Measurements from ENCODE around the gene PREB.

The PREB gene

DNA sequence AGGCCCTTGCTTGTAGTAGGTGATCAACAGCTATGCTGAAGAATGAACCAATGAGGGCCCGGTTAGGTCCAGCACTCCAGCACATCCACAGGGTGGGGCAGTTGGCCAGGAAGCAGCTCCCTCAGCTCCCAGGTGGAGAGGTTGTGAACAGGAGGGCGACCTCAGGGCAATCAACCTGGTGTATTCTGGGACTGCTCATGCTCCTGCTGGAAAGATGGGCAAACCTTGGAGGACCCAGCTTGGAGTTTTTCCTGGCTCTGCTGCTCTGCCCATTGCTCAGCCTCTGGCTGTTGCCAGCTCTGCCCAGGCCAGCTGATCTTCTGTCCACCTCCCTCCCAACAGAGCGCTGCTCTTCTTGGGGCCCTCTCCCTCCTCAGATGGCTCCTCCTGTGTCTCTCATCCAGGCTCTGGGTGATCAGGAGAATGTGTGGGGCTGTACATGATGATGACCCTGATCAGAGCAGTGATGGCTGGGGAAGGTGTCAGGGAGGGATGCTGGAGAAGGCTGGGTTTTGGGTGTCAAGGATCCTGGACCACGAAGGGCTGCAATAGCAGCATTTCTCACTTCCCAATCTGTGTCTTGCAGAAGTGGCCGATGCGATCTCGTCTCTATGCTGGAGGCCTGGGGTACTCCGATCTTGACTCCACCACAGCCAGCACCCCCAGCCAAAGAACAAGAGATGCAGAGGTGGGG, 17.8 kb upstream of the PREB start:
- no peak for DNase-seq

DNA sequence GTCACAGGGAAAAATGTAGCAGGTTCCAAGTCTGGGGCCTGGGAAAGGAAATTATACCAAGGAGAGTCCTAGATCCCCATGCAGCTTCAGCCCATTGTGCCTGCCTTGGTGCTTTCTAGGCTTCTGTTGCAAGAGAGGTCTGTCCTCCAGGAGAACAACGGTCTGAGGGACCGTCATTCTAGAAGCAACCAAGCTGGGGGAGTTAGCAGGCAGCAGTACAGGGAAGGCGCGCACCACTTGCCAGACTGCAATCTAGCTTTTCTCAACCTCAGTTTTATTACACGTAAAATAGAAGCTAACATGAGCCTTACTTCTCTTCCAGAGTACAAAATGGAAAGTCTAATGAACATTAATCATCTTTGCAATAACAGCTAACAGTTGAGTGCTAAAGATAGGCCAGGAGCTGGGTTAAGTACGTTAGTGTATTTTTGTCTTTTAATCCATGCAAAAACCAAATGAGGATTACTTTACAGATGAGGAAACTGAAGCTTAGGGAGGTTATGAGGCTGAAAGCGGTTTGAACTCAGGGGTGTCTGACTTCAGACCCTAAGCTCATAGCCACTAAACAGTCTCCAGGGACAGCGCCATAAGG, 16.3 kb upstream of the PREB start:
- DNase-seq = no peak

DNA sequence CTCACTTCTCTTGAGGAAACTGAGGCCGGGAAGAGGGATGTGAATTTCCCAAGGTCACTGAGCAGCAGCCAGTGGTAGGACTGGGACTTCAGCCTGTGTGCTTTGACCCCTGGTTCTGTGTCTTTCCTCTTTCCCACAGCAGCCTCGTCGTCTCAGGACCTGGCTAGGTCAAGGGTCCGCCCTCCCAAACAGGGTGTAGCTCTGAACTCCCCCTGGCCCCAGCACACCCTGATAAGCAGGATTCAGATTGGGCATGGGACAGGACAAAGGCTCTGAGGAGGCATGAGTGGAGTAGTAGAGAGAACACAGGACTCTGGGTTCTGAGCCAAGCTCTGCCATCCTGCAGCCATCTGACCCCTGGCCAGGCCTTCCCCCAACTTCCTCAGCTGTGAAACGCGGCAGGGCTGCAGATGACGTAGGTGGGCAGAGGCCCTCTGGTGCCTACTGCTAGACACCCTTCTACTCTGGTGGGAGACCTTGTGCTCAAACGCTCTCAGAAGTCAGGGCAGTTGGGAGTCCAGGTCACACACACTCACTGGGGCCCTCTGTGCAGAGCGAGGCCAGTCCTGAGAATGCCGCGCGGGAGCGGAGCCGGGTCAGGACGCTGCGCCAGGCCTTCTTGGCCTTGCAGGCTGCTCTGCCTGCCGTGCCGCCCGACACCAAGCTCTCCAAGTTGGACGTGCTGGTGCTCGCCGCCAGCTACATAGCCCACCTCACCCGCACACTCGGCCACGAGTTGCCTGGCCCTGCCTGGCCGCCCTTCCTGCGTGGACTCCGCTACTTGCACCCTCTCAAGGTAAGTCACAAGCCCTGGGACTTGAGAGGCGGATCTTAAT, 15.4 kb upstream of the PREB start:
- DNase-seq = no peak

GRCh38 chr2:27148801-27149439, 14.5 kb upstream of the PREB start, which contains the start of gene TCF23:
TSS of gene TCF23 (plus strand) at chr2:27149004. CDS start at chr2:27149134, 130 bp downstream.
- DNase-seq = no peak

DNA sequence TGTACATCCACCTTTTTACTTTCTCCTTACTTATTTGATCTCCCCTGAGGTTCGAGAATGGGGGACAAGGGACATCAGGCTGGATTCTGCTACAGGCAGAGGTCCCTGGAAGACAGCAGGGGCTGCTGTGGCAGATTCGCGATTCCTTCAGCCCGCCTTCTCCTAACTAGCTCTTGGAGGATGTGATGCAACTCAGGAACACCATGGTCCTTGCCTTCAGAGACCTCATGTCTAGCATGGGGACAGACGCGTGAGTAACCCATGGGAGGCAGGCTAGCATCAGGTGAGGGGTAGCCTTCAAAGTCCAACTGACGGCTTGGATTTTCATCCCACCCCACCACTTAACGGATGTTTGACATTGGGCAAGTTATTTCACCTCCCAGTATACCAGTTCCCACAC, 13.5 kb upstream of the PREB start:
- no peak for DNase-seq

- DNase-seq = no peak
Measured at GRCh38 chr2:27145682-27146081, 11.2 kb upstream of the PREB start.

DNA sequence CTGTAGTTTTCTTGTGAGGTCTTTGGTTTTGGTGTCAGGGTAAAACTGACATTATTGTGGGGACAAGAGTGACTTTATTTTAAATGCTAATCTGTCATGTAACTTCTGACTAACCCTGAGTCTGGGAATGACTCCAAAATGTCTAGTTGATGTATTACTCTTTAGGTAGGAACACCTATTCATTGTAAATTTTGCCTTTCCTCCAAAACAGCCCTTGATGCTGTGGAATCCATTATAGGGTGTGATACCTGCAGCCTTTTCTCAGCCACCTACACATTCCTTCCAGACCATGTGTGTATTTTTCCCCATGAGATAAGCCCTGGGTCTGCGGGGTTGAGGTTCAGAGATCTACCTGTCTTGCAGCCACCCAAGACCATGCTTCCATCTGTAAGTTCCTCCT, 8.8 kb upstream of the PREB start:
- no peak for DNase-seq

- no peak for DNase-seq
Measured at GRCh38 chr2:27139310-27139709, 4.9 kb upstream of the PREB start, which contains the start of gene PRR30. TSS of gene PRR30 (minus strand) at chr2:27139410. CDS start at chr2:27138329, 1,081 bp downstream.

- no peak for DNase-seq
Measured at GRCh38 chr2:27138111-27138510, 3.7 kb upstream of the PREB start.

DNA sequence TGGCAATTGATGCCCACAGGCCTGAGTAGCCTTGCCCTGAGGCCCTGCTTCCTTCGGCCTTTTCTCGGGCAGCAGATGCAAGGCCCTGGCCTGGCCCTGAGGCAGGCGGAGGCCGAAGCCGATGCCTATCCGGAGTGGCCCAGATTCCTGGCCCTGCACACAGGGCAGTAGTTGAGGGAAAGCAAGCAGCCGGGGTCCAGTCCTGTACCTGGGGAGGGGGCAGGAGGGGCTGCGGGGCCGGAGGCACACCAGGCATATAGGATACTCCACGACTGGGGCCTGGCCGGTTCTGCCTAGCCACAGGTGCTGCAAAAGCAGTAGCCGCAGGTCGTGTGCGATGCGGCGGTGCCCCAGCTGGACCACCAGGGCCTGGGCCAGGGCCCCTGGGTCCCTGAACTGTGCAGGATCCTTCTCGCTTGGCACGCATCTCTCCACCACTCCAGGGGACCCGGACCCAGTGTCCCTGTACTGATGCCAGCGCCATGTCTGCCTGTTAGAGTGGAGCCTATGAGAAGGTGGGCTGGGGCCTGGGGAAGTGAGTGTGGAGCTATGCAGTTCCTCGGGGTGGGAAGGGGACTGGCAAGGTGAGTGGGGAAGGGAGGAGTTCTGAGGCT, 3.0 kb upstream of the PREB start:
- no peak for DNase-seq

DNA sequence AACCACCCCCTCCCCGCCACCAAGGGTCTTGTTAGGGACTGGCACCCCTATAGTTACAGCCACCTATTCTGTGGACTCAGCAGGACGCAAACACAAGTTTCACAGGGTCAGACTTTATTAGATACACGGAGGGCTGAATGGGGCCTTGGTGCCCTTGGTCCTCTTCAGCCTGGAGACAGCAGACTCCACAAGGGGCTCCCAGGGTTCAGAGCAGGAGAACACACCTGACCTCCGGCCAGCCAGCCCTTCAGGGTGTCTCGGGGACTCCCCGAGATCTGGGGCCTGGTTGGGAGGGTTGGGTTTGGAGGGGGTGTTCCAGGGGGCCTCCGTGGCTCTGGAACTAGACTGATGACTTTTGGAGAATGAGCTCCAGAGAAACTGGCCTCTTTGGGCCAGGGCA, 2.3 kb upstream of the PREB start:
- no peak for DNase-seq

DNA sequence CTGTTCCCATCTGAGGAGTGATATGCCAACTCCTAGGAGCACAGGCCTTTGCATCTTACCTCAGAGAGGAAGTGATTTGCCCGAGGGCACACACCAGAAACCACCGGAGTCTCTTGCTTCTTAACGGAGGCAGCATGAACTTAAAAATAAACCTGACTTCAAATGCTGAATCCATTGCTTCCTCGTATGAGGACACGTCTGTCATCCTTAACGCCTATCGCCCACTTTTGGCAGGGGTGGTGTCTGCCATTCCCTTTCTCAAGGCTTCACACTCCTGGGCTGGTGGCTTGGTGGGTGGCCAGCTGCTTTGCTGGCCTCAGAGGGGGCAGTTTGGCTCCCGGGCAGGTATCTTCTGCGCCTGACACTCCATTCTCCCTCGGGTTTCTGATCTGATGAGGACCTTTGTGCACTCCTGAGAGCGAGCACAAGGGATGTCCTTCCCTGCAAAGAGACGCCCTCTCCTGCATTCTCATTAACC, 1.1 kb upstream of the PREB start:
- no peak for DNase-seq

GRCh38 chr2:27134781-27135477, 493 bp upstream of the PREB start:
- no peak for DNase-seq

GRCh38 chr2:27133195-27133875, 1.1 kb downstream of the PREB start:
- DNase-seq = peak; percentile 38

DNA sequence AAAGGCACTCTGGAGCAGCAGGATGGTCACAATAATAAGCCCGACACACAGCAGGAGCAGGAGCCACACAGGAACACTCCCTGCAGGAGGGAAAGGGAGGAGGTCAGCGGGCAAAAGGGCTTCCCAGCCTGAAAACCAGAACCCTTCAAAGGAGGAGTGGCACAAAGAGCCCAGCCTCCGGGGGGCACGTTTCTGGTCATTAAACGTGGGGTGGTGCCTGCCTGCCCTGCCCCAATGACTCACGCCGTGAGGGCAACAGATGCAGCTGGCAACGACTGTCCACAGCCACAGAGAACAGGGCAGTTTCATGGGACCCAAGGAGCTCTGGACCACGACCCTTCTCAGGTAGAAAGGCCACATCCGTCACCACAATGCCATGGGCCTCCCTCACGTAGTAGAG, 3.0 kb downstream of the PREB start:
- no peak for DNase-seq

GRCh38 chr2:27130396-27130795, 4.0 kb downstream of the PREB start:
- no peak for DNase-seq

DNA sequence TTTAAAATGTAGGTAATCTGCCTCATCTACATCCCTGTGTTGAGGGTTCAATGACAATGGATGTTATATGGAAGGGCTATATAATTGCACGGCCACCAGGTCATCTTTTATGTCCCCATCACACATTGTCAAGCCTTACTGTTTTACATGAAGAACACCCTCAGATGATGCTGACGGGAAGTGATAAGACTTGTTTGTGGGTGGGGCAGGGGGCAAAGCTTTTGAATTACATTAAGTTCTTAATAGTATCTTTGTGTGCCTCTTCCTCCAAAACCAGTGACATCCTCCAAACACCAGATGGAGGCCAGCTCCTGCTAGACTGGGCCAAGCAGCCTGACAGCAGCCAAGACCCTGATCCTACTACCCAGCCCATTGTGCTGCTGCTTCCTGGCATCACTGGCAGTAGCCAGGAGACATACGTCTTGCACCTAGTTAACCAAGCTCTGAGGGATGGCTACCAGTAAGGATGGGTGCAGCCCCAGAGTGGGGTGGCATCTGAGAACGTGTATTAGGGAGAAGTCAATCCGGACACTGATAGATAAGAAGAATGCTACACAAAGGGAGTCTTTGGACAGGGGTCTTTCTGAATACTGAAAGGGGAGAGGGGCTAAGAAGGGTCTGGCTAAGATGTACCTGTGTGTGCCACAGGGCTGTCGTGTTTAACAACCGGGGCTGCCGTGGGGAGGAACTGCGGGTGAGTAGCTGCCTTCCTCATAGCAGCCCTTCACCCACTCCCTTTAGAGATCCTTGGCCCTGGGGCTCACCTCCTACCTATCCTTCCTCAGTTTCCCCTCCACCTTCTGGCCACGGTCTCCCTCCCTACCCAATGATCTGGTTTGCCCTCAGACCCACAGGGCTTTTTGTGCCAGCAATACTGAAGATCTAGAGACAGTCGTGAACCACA, 5.5 kb downstream of the PREB start:
- no peak for DNase-seq

GRCh38 chr2:27127883-27128667, 6.4 kb downstream of the PREB start:
- no peak for DNase-seq

DNA sequence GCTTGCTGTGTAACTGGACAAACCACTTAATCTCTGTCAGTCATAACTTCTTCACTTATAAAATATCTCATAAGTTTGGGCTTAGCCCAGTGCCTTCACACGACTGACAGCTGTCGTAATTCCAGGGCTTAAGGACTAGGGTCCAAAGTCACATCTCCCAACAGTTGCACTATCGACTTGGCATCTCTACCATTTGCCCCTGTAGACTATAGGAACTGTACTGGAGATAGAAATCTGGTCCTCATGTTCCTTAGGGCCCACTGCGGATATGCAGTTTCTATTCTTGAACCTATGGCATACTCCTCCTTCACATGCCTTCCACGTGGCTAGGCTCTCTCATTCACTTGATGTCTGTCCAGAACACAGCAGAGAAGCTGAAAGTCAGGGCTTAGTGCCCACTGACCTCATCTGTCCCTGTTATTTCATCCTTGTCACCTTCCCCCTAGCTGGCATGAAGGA, 8.2 kb downstream of the PREB start:
- no peak for DNase-seq

Measured in activated CD4-positive, alpha-beta T cell treated with anti-CD3 and anti-CD28 coated beads, Interleukin-2, Interleukin-6, amounts not matched to agents 100 ng/mL and 50 ng/mL, durations not matched to agents 16 hours and 8 hours (primary cell).